Muscle of leg (tissue), 11 donors: ENCODE data around the gene DSCAM. TPM values are rescaled to one million over a fixed set of nuclear protein-coding genes. Genes with fewer than 3 reads are reported as not detected.

Experiments
- DNase-seq: peaks from one replicate; pipeline ENCODE4 v3.0.0; 2013
- H3K27ac ChIP-seq: one replicate; pipeline ENCODE4 v1.5.1; 2013; ENCODE audit warnings: mild to moderate bottlenecking, low read length, control low read depth
- H3K27me3 ChIP-seq: one replicate; pipeline ENCODE4 v1.6.1; 2013; ENCODE audit warnings: low read length; ENCODE audit not compliant: control insufficient read depth, insufficient read depth
- H3K36me3 ChIP-seq: one replicate; pipeline ENCODE4 v1.6.1; 2013; ENCODE audit warnings: low read length; ENCODE audit not compliant: control insufficient read depth, insufficient read depth
- H3K4me1 ChIP-seq: one replicate; pipeline ENCODE4 v1.6.1; 2013; ENCODE audit warnings: low read length; ENCODE audit not compliant: control insufficient read depth, insufficient read depth
- H3K4me3 ChIP-seq: one replicate; pipeline ENCODE4 v1.5.1; 2013; ENCODE audit warnings: low read length, control low read depth
- H3K9me3 ChIP-seq: replicated peaks from 2 replicates; pipeline ENCODE4 v1.6.1; 2013; ENCODE audit warnings: low read depth, low read length; ENCODE audit not compliant: control insufficient read depth
- WGBS: methylation state at CpG from one replicate; pipeline ENCODE4 v1.1.5; 2013; ENCODE audit warnings: missing lambda C conversion rate; ENCODE audit not compliant: insufficient coverage; 5-methylcytosine and 5-hydroxymethylcytosine counted together
- polyA plus RNA-seq, 8 donors: library from polyadenylated mRNA; unstranded; fragments of 120-200 nt; gene quantifications; one replicate each; pipeline versions ENCODE4 v1.2.1 to v1.2.3, GENCODE V29; 2013; ENCODE audit warnings: inconsistent platforms in 1 of 8, low replicate concordance in 1 of 8; ENCODE audit not compliant: insufficient read length in 8 of 8, insufficient read depth in 1 of 8
- total RNA-seq: library from RNA; stranded (reverse); fragments of 120-200 nt; gene quantifications from one replicate; pipeline ENCODE4 v1.2.4, GENCODE V29; 2013

DSCAM gene
- total and polyA plus RNA-seq, 9 donors = 0.89 to 2.0 (median 1.3) TPM

DNA sequence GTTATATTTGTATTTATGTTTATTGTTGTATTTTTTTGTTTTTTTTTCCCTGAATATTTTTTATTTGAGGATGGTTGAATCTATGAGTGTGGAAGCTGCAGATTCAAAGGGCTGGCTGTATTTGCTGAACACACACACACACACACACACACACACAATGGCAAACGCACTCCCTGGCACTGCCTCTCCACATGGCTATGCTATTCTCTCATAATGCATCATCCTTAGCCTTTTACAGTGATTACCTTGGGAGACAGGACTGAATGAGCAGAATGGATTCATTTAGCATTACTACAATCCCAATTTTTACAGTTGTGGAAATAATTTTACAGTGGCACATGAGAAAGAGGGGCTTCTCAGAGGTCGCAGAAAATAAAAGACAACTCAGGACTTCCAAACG, 589.6 kb downstream of the DSCAM start:
- no peak overlapping the region for H3K4me3 ChIP-seq
- no peak for DNase-seq
- H3K27ac ChIP-seq = no peak overlapping the region
- H3K4me1 ChIP-seq = peaks cover 3% of the 10 kb centered on the region
- no peaks in the 10 kb centered on the region for H3K9me3 ChIP-seq
- no CpG with 5 or more reads among the region's 3 CpGs for WGBS
- H3K27me3 ChIP-seq = no peaks in the 10 kb centered on the region
- H3K36me3 ChIP-seq = no peaks in the 10 kb centered on the region

GRCh38 chr21:40255518-40256444, 591.2 kb downstream of the DSCAM start:
- no peak for DNase-seq
- Histone ChIP-seq H3K4me1 (peaks cover 3% of the 10 kb centered on the region), H3K27me3 (no peaks in the 10 kb centered on the region), H3K27ac (no peak overlapping the region), H3K36me3 (no peaks in the 10 kb centered on the region), H3K4me3 (no peak overlapping the region), H3K9me3 (peaks cover 3% of the 10 kb centered on the region)
- WGBS = 63% methylated on average over 3 of the region's 6 CpGs

- peak; percentile 50 for DNase-seq
- Histone ChIP-seq H3K36me3 (no peaks in the 10 kb centered on the region), H3K9me3 (peaks cover 3% of the 10 kb centered on the region), H3K4me3 (no peak overlapping the region), H3K4me1 (peaks cover 3% of the 10 kb centered on the region), H3K27ac (no peak overlapping the region), H3K27me3 (no peaks in the 10 kb centered on the region)
- WGBS = 29% methylated on average over 3 of the region's 13 CpGs
Observed at GRCh38 chr21:40254540-40255465, 592.2 kb downstream of the DSCAM start.

- Histone ChIP-seq H3K9me3 (peaks cover 3% of the 10 kb centered on the region), H3K27ac (no peak overlapping the region), H3K4me1 (peaks cover 3% of the 10 kb centered on the region), H3K36me3 (no peaks in the 10 kb centered on the region), H3K4me3 (no peak overlapping the region), H3K27me3 (no peaks in the 10 kb centered on the region)
- no peak for DNase-seq
- WGBS = 100% methylated on average over 1 of the region's 3 CpGs
Observed at GRCh38 chr21:40253112-40253511, 593.8 kb downstream of the DSCAM start.

- Histone ChIP-seq H3K27me3 (no peaks in the 10 kb centered on the region), H3K9me3 (peaks cover 3% of the 10 kb centered on the region), H3K36me3 (no peaks in the 10 kb centered on the region), H3K27ac (no peak overlapping the region), H3K4me3 (no peak overlapping the region), H3K4me1 (peaks cover 3% of the 10 kb centered on the region)
- 60% methylated on average over 3 of the region's 7 CpGs for WGBS
- no peak for DNase-seq
Observed at GRCh38 chr21:40250514-40251294, 596.3 kb downstream of the DSCAM start.

- Histone ChIP-seq H3K36me3 (no peaks in the 10 kb centered on the region), H3K9me3 (no peaks in the 10 kb centered on the region), H3K27ac (no peak overlapping the region), H3K27me3 (no peaks in the 10 kb centered on the region), H3K4me3 (no peak overlapping the region), H3K4me1 (no peaks in the 10 kb centered on the region)
- no peak for DNase-seq
- no CpG with 5 or more reads among the region's 4 CpGs for WGBS
Observed at GRCh38 chr21:40244981-40245380, 602.0 kb downstream of the DSCAM start.

DNA sequence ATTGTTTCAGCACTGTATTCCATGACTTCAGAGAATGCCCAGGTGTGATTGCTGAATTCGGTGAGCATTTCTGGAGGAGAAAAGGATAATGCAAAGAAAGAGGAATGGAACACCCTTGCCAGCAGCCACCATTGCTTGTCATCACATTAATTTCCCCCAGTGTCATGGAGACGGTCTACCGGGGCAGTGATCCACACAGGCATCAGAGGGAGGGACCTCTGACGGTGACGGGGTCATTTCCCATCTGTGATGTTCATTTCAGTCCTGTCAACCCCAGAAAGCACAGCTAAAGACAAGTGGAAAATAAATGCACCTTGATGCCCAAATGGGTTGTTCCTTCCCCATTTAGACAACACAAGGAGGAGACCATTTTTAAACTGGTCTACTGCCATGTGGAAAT, 603.3 kb downstream of the DSCAM start:
- Histone ChIP-seq H3K4me3 (no peak overlapping the region), H3K4me1 (no peaks in the 10 kb centered on the region), H3K27me3 (no peaks in the 10 kb centered on the region), H3K9me3 (no peaks in the 10 kb centered on the region), H3K36me3 (no peaks in the 10 kb centered on the region), H3K27ac (no peak overlapping the region)
- no peak for DNase-seq
- WGBS = 75% methylated on average over 4 of the region's 5 CpGs

- Histone ChIP-seq H3K4me3 (no peak overlapping the region), H3K27me3 (no peaks in the 10 kb centered on the region), H3K9me3 (no peaks in the 10 kb centered on the region), H3K36me3 (no peaks in the 10 kb centered on the region), H3K27ac (no peak overlapping the region), H3K4me1 (no peaks in the 10 kb centered on the region)
- DNase-seq = no peak
- 51% methylated on average over 3 of the region's 3 CpGs for WGBS
Observed at GRCh38 chr21:40242586-40243265, 604.2 kb downstream of the DSCAM start.

- 83% methylated on average over 1 of the region's 5 CpGs for WGBS
- Histone ChIP-seq H3K36me3 (no peaks in the 10 kb centered on the region), H3K4me3 (no peak overlapping the region), H3K27ac (no peak overlapping the region), H3K27me3 (no peaks in the 10 kb centered on the region), H3K9me3 (no peaks in the 10 kb centered on the region), H3K4me1 (no peaks in the 10 kb centered on the region)
- no peak for DNase-seq
Observed at GRCh38 chr21:40235528-40235927, 611.4 kb downstream of the DSCAM start.
